ENCODE results near the gene NFKB2.

The NFKB2 gene

GRCh38 chr10:102405632-102406031 is 10.1 kb downstream of the NFKB2 start:
- POLR2A ChIA-PET = interaction anchor here (0.7 kb wide), 1 partner anchor 20 kb away, joined by 3 read pairs; no protein-coding TSS in a partner anchor
- CTCF ChIA-PET = interaction anchor here (0.9 to 7.2 kb wide), 6 partner anchors 10 to 239 kb away, joined by 3 to 41 read pairs (median 3); partner anchors contain the start of gene FBXL15
- no peaks in the 10 kb centered on the region for H3K9me3 ChIP-seq (ENCODE audit: control insufficient read depth, insufficient read depth, low read depth, low read length)
- H3K27ac ChIP-seq (ENCODE audit: extremely low read depth, low read depth, low read length) = no peak overlapping the region
- H3K36me3 ChIP-seq (ENCODE audit: control insufficient read depth in 2 of 2, insufficient read depth in 1 of 2, low read length in 2 of 2) = peaks cover 0 to 8% of the 10 kb centered on the region in 2 experiments; a peak in 1 of 3 replicates
- no peak overlapping the region for H3K4me3 ChIP-seq (ENCODE audit: low read depth, low read length)
- peak; percentile 44 for TF ChIP-seq GLIS2 (tag by site-specific recombination; IDR thresholded peaks at IDR 0.05)
- peak; percentile 44; the same call in 1 of the 2 replicates for TF ChIP-seq GLIS1 (tag by site-specific recombination; IDR thresholded peaks at IDR 0.05)
- no peak for TF ChIP-seq ZNF404 (tag by site-specific recombination; IDR thresholded peaks at IDR 0.05)
- no peaks in the 10 kb centered on the region; the same call in 1 of the 2 replicates for H3K4me1 ChIP-seq (ENCODE audit: control insufficient read depth, insufficient read depth, low read length)

- no peaks in the 10 kb centered on the region; the same call in 1 of the 2 replicates for H3K4me1 ChIP-seq (ENCODE audit: control insufficient read depth, insufficient read depth, low read length)
- ChIA-PET POLR2A (interaction anchor here (0.6 to 1.1 kb wide), 3 partner anchors 14 to 35 kb away, joined by 3 to 4 read pairs (median 4); partner anchors contain the start of gene FBXL15), CTCF (interaction anchor here (0.7 to 7.2 kb wide), 2 partner anchors 13 to 17 kb away, joined by 3 to 41 read pairs; no protein-coding TSS in a partner anchor)
- H3K4me3 ChIP-seq (ENCODE audit: low read depth, low read length) = no peak overlapping the region
- no peak overlapping the region for H3K27ac ChIP-seq (ENCODE audit: extremely low read depth, low read depth, low read length)
- peaks cover 0 to under 1% of the 10 kb centered on the region in 2 experiments; a peak in 1 of 3 replicates for H3K36me3 ChIP-seq (ENCODE audit: control insufficient read depth in 2 of 2, insufficient read depth in 1 of 2, low read length in 2 of 2)
- no peaks in the 10 kb centered on the region for H3K9me3 ChIP-seq (ENCODE audit: control insufficient read depth, insufficient read depth, low read depth, low read length)
- no peak for TF ChIP-seq ZNF548 (tag by site-specific recombination; IDR thresholded peaks at IDR 0.05)
- no peak for TF ChIP-seq ZNF560 (tag by site-specific recombination; IDR thresholded peaks at IDR 0.05; ENCODE audit: borderline replicate concordance)
- no peak for TF ChIP-seq ZNF335 (tag by site-specific recombination; conservative IDR thresholded peaks at IDR 0.05)
- TF ChIP-seq KLF16 (tag by site-specific recombination; IDR thresholded peaks at IDR 0.05) = no peak
Measured at GRCh38 chr10:102406815-102407214, 11.3 kb downstream of the NFKB2 start.

GRCh38 chr10:102407425-102408130 is 12.1 kb downstream of the NFKB2 start:
- TF ChIP-seq ZIC2 (tag by site-specific recombination; IDR thresholded peaks at IDR 0.05) (no peak), ZNF10 (tag by site-specific recombination; IDR thresholded peaks at IDR 0.05) (no peak), ZSCAN4 (tag by site-specific recombination; IDR thresholded peaks at IDR 0.05) (no peak), ZNF692 (tag by site-specific recombination; IDR thresholded peaks at IDR 0.05) (no peak), ZNF324 (tag by site-specific recombination; IDR thresholded peaks at IDR 0.05) (no peak), SP7 (tag by site-specific recombination; IDR thresholded peaks at IDR 0.05) (no peak), GFI1B (tag by site-specific recombination; IDR thresholded peaks at IDR 0.05) (no peak), ZNF416 (tag by site-specific recombination; IDR thresholded peaks at IDR 0.05) (no peak), ATF2 (tag by site-specific recombination; IDR thresholded peaks at IDR 0.05; ENCODE audit: low read depth) (no peak), ZNF148 (tag by site-specific recombination; IDR thresholded peaks at IDR 0.05; ENCODE audit: borderline replicate concordance) (no peak), BCL11A (tag by site-specific recombination; IDR thresholded peaks at IDR 0.05; ENCODE audit: low read depth) (no peak), KLF17 (tag by site-specific recombination; IDR thresholded peaks at IDR 0.05) (no peak), KLF16 (tag by site-specific recombination; IDR thresholded peaks at IDR 0.05) (no peak), ZNF140 (tag by site-specific recombination; IDR thresholded peaks at IDR 0.05) (no peak), ZNF114 (tag by site-specific recombination; IDR thresholded peaks at IDR 0.05) (no peak), ZNF433 (tag by site-specific recombination; IDR thresholded peaks at IDR 0.05; ENCODE audit: low read depth) (no peak)
- H3K4me3 ChIP-seq (ENCODE audit: low read depth, low read length) = no peak overlapping the region
- H3K9me3 ChIP-seq (ENCODE audit: control insufficient read depth, insufficient read depth, low read depth, low read length) = no peaks in the 10 kb centered on the region
- POLR2A ChIA-PET = interaction anchor here (1.1 kb wide), 1 partner anchor 13 kb away, joined by 4 read pairs; the partner anchor contains the start of gene FBXL15
- H3K27ac ChIP-seq (ENCODE audit: extremely low read depth, low read depth, low read length) = no peak overlapping the region
- CTCF ChIA-PET = interaction anchor here (0.5 to 7.2 kb wide), 5 partner anchors 8 to 179 kb away, joined by 3 to 41 read pairs (median 4); no protein-coding TSS in a partner anchor
- H3K4me1 ChIP-seq (ENCODE audit: control insufficient read depth, insufficient read depth, low read length) = no peaks in the 10 kb centered on the region; the same call in 1 of the 2 replicates
- H3K36me3 ChIP-seq (ENCODE audit: control insufficient read depth in 2 of 2, insufficient read depth in 1 of 2, low read length in 2 of 2) = no peaks in the 10 kb centered on the region
